ENCODE results near the gene AKAP13.
A peak's percentile ranks its signal among the peaks of the same experiment; 100 is the strongest.

Gene AKAP13

GRCh38 chr15:85785887-85786780 is 405.7 kb downstream of the AKAP13 start:
- Histone ChIP-seq H3K4me3 (ENCODE audit: low read length) (no peak overlapping the region), H3K9me3 (ENCODE audit: control insufficient read depth, insufficient read depth, low read length) (no peaks in the 10 kb centered on the region), H3K4me1 (ENCODE audit: control insufficient read depth, insufficient read depth, low read length) (peaks cover 11% of the 10 kb centered on the region), H3K36me3 (ENCODE audit: control insufficient read depth, insufficient read depth, low read length) (no peaks in the 10 kb centered on the region), H3K27me3 (ENCODE audit: control insufficient read depth, insufficient read depth, low read length) (no peaks in the 10 kb centered on the region), H3K27ac (ENCODE audit: low read length) (no peak overlapping the region)
- DNase-seq (ENCODE audit: low read depth, low spot score) = no peak
- WGBS (ENCODE audit: insufficient coverage, insufficient read length) = no CpG with 5 or more reads among the region's 10 CpGs

DNA sequence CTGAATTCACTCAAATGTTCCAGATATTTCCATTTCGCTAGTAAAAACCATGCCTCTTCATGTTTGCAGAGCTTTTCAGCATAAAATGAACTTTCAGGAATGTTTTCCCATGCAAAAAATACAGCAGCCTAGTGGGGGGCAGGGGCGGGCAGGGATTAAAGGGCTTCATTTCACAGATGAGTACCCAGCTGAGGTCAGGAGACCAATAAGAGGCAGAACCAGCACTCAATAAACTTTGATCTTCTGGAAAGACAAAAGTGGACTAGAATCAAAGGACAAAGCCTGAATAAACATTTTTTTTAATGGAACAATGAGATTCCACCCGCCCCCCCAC is 406.3 kb downstream of the AKAP13 start:
- Histone ChIP-seq H3K27ac (ENCODE audit: low read length) (no peak overlapping the region), H3K4me3 (ENCODE audit: low read length) (no peak overlapping the region), H3K36me3 (ENCODE audit: control insufficient read depth, insufficient read depth, low read length) (no peaks in the 10 kb centered on the region), H3K27me3 (ENCODE audit: control insufficient read depth, insufficient read depth, low read length) (no peaks in the 10 kb centered on the region), H3K9me3 (ENCODE audit: control insufficient read depth, insufficient read depth, low read length) (no peaks in the 10 kb centered on the region), H3K4me1 (ENCODE audit: control insufficient read depth, insufficient read depth, low read length) (peaks cover 11% of the 10 kb centered on the region)
- DNase-seq (ENCODE audit: low read depth, low spot score) = no peak
- no CpG with 5 or more reads among the region's 3 CpGs for WGBS (ENCODE audit: insufficient coverage, insufficient read length)

GRCh38 chr15:85788771-85789495 is 408.5 kb downstream of the AKAP13 start:
- DNase-seq (ENCODE audit: low read depth, low spot score) = no peak
- Histone ChIP-seq H3K36me3 (ENCODE audit: control insufficient read depth, insufficient read depth, low read length) (no peaks in the 10 kb centered on the region), H3K4me1 (ENCODE audit: control insufficient read depth, insufficient read depth, low read length) (peaks cover 13% of the 10 kb centered on the region), H3K27me3 (ENCODE audit: control insufficient read depth, insufficient read depth, low read length) (no peaks in the 10 kb centered on the region), H3K9me3 (ENCODE audit: control insufficient read depth, insufficient read depth, low read length) (no peaks in the 10 kb centered on the region), H3K4me3 (ENCODE audit: low read length) (no peak overlapping the region), H3K27ac (ENCODE audit: low read length) (no peak overlapping the region)
- no CpG with 5 or more reads among the region's 12 CpGs for WGBS (ENCODE audit: insufficient coverage, insufficient read length)

DNA sequence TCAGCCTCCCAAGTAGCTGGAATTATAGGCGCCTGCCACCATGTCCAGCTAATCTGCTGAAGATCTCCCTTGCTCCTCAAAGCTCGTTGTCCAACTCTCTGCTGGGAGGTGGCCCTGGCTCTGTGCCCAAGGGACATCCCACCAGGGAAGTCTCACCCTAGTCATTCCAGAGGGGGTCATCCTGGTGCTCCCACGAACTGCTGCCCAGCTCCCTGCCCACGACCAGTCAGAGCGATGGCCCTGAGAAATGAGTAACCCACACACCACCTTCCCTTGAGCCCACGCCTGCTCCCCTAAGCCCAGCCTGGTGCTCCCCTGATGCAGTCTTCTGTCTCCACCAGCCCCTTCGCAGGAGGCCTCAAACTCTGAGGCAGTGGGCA is 409.1 kb downstream of the AKAP13 start:
- DNase-seq (ENCODE audit: low read depth, low spot score) = no peak
- no CpG with 5 or more reads among the region's 7 CpGs for WGBS (ENCODE audit: insufficient coverage, insufficient read length)
- no peak overlapping the region for H3K4me3 ChIP-seq (ENCODE audit: low read length)
- no peaks in the 10 kb centered on the region for H3K36me3 ChIP-seq (ENCODE audit: control insufficient read depth, insufficient read depth, low read length)
- H3K27me3 ChIP-seq (ENCODE audit: control insufficient read depth, insufficient read depth, low read length) = no peaks in the 10 kb centered on the region
- no peak overlapping the region for H3K27ac ChIP-seq (ENCODE audit: low read length)
- H3K4me1 ChIP-seq (ENCODE audit: control insufficient read depth, insufficient read depth, low read length) = peaks cover 13% of the 10 kb centered on the region
- H3K9me3 ChIP-seq (ENCODE audit: control insufficient read depth, insufficient read depth, low read length) = no peaks in the 10 kb centered on the region

DNA sequence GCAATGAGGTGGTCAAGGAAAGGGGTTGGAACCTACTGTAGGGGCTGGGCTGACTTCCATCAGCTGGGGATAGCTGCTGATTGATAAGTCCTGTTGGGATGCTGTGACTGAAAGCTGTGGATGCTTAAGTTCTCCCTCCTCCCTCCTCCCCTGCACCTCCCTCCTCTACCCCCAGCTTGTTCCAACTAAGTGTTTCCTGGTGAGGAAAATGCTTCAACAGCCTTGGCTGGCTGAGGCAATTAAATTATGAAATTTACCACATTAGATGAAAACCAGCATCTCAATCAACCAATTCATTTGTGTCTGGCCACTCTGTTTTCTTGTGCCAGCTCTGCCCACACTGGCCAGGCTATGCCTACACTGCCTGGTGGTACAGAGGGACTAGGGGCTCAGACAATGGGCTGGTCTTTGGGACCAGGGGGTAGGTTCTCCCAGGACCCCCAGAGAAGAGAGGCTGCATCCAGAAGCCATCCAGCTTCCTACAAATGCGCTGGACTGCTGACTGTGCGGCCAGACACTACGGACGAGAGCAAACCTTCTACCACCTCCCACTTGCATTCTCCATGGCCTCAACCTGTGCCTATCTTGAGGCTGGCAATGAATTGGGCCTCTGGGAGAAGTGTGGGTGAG is 411.8 kb downstream of the AKAP13 start:
- Histone ChIP-seq H3K9me3 (ENCODE audit: control insufficient read depth, insufficient read depth, low read length) (no peaks in the 10 kb centered on the region), H3K27me3 (ENCODE audit: control insufficient read depth, insufficient read depth, low read length) (no peaks in the 10 kb centered on the region), H3K4me1 (ENCODE audit: control insufficient read depth, insufficient read depth, low read length) (peaks cover 3% of the 10 kb centered on the region), H3K27ac (ENCODE audit: low read length) (no peak overlapping the region), H3K4me3 (ENCODE audit: low read length) (no peak overlapping the region), H3K36me3 (ENCODE audit: control insufficient read depth, insufficient read depth, low read length) (no peaks in the 10 kb centered on the region)
- WGBS (ENCODE audit: insufficient coverage, insufficient read length) = no CpG with 5 or more reads among the region's 4 CpGs
- no peak for DNase-seq (ENCODE audit: low read depth, low spot score)

- Histone ChIP-seq H3K4me3 (ENCODE audit: low read length) (peak overlapping the region; percentile 90; the same call in 1 of the 2 replicates), H3K4me1 (ENCODE audit: control insufficient read depth, insufficient read depth, low read length) (peaks cover 3% of the 10 kb centered on the region), H3K27ac (ENCODE audit: low read length) (no peak overlapping the region), H3K27me3 (ENCODE audit: control insufficient read depth, insufficient read depth, low read length) (no peaks in the 10 kb centered on the region), H3K36me3 (ENCODE audit: control insufficient read depth, insufficient read depth, low read length) (no peaks in the 10 kb centered on the region), H3K9me3 (ENCODE audit: control insufficient read depth, insufficient read depth, low read length) (no peaks in the 10 kb centered on the region)
- no peak for DNase-seq (ENCODE audit: low read depth, low spot score)
- WGBS (ENCODE audit: insufficient coverage, insufficient read length) = 100% methylated on average over 1 of the region's 14 CpGs
Observed at GRCh38 chr15:85792912-85793590, 412.6 kb downstream of the AKAP13 start.

- Histone ChIP-seq H3K4me1 (ENCODE audit: control insufficient read depth, insufficient read depth, low read length) (peaks cover 3% of the 10 kb centered on the region), H3K4me3 (ENCODE audit: low read length) (peak overlapping the region; percentile 90; the same call in 1 of the 2 replicates), H3K27me3 (ENCODE audit: control insufficient read depth, insufficient read depth, low read length) (no peaks in the 10 kb centered on the region), H3K9me3 (ENCODE audit: control insufficient read depth, insufficient read depth, low read length) (no peaks in the 10 kb centered on the region), H3K36me3 (ENCODE audit: control insufficient read depth, insufficient read depth, low read length) (no peaks in the 10 kb centered on the region), H3K27ac (ENCODE audit: low read length) (no peak overlapping the region)
- no peak for DNase-seq (ENCODE audit: low read depth, low spot score)
- WGBS (ENCODE audit: insufficient coverage, insufficient read length) = no CpG with 5 or more reads among the region's 56 CpGs
Observed at GRCh38 chr15:85793641-85794597, 413.5 kb downstream of the AKAP13 start.

GRCh38 chr15:85794598-85795336 is 414.4 kb downstream of the AKAP13 start, which contains the start of gene KLHL25:
Gene KLHL25 (minus strand): TSS chr15:85794925. CDS start chr15:85769810, 25,115 bp downstream.
- WGBS (ENCODE audit: insufficient coverage, insufficient read length) = no CpG with 5 or more reads among the region's 71 CpGs
- DNase-seq (ENCODE audit: low read depth, low spot score) = peak; percentile 73
- peak within 1 kb of the TSS; percentile 90; the same call in 1 of the 2 replicates for H3K4me3 ChIP-seq (ENCODE audit: low read length)
- H3K4me1 ChIP-seq (ENCODE audit: control insufficient read depth, insufficient read depth, low read length) = peaks cover 3% of the 10 kb centered on the region
- no peaks in the 10 kb centered on the region for H3K9me3 ChIP-seq (ENCODE audit: control insufficient read depth, insufficient read depth, low read length)
- no peaks in the 10 kb centered on the region for H3K27me3 ChIP-seq (ENCODE audit: control insufficient read depth, insufficient read depth, low read length)
- H3K27ac ChIP-seq (ENCODE audit: low read length) = no peak within 1 kb of the TSS
- no peaks in the 10 kb centered on the region for H3K36me3 ChIP-seq (ENCODE audit: control insufficient read depth, insufficient read depth, low read length)

Data from iPS DF 6.9 (cell line).